Stimulated activated CD8-positive, alpha-beta memory T cell treated with anti-CD3 and anti-CD28 coated beads, Interleukin-7, amount 100 ng/mL, for 48 hours (primary cell): ENCODE measurements around the gene ZNF317.
"Not testable (repeated sequence)": the region's sequence is repeated elsewhere in the genome, so short reads cannot be mapped to it uniquely, and the experiment has no call there.

Experiments
- DNase-seq, 2 donors: peaks; one replicate each; pipeline ENCODE4 v3.0.0-alpha.2; 2020; ENCODE audit warnings: low read depth in 1 of 2; ENCODE audit errors: extremely low read depth in 1 of 2

ZNF317 gene

GRCh38 chr19:9171393-9171991 lies 31.3 kb downstream of the ZNF317 start:
- no peak for DNase-seq

GRCh38 chr19:9175326-9175725 lies 35.1 kb downstream of the ZNF317 start:
- no peak for DNase-seq

GRCh38 chr19:9178901-9179300 lies 38.7 kb downstream of the ZNF317 start, which contains the start of gene OR7D2:
Gene OR7D2 (plus strand): TSS chr19:9178979. CDS start chr19:9185782, 6,803 bp downstream.
- no peak for DNase-seq

GRCh38 chr19:9183000-9183399 lies 42.8 kb downstream of the ZNF317 start:
- no peak for DNase-seq

GRCh38 chr19:9187191-9187590 lies 47.0 kb downstream of the ZNF317 start:
- no peak for DNase-seq

- no peak for DNase-seq
Observed at GRCh38 chr19:9189535-9189934, 49.3 kb downstream of the ZNF317 start.

- DNase-seq = not testable (repeated sequence)
Observed at GRCh38 chr19:9198044-9198443, 57.8 kb downstream of the ZNF317 start.

- peak; percentile 13 to 25 for DNase-seq
Observed at GRCh38 chr19:9205501-9206113, 65.4 kb downstream of the ZNF317 start.
